NOMO-1 treated with dmso at 0.1 percent for 144 hours (cell line): ENCODE results near the gene TM4SF20.
A peak's percentile ranks its signal among the peaks of the same experiment; 100 is the strongest.
"Not testable (repeated sequence)": the region's sequence is repeated elsewhere in the genome, so short reads cannot be mapped to it uniquely, and the experiment has no call there.

Experiments
- DNase-seq: peaks from one replicate; lab custom pipeline; 2025; ENCODE audit not compliant: unreplicated experiment; lab: John Stamatoyannopoulos, UW

Gene TM4SF20

GRCh38 chr2:227398684-227399670, 19.9 kb upstream of the TM4SF20 start:
- DNase-seq, result no peak

GRCh38 chr2:227397562-227397961, 18.5 kb upstream of the TM4SF20 start:
- no peak for DNase-seq

- no peak for DNase-seq
Measured at GRCh38 chr2:227395556-227395955, 16.4 kb upstream of the TM4SF20 start.

GRCh38 chr2:227394401-227394800, 15.3 kb upstream of the TM4SF20 start:
- no peak for DNase-seq

GRCh38 chr2:227390468-227391256, 11.6 kb upstream of the TM4SF20 start:
- DNase-seq, result no peak

- no peak for DNase-seq
Measured at GRCh38 chr2:227389661-227390060, 10.6 kb upstream of the TM4SF20 start.

GRCh38 chr2:227389231-227389630, 10.1 kb upstream of the TM4SF20 start:
- no peak for DNase-seq

GRCh38 chr2:227388537-227389011, 9.5 kb upstream of the TM4SF20 start:
- no peak for DNase-seq

GRCh38 chr2:227387583-227387982, 8.5 kb upstream of the TM4SF20 start, which contains the start of gene SCYGR1:
Gene SCYGR1, minus strand, starts transcription at chr2:227387949. Its CDS starts 0 bp downstream, at chr2:227387949.
- not testable (repeated sequence) for DNase-seq

- no peak for DNase-seq
Measured at GRCh38 chr2:227386630-227387029, 7.5 kb upstream of the TM4SF20 start.

GRCh38 chr2:227383686-227384085, 4.6 kb upstream of the TM4SF20 start:
- DNase-seq, result no peak

GRCh38 chr2:227382241-227382835, 3.2 kb upstream of the TM4SF20 start:
- DNase-seq, result not testable (repeated sequence)

- DNase-seq, result no peak
Measured at GRCh38 chr2:227378371-227378782, 729 bp downstream of the TM4SF20 start.

GRCh38 chr2:227377467-227378351, 1.4 kb downstream of the TM4SF20 start:
- no peak for DNase-seq

- no peak for DNase-seq
Measured at GRCh38 chr2:227376656-227377396, 2.3 kb downstream of the TM4SF20 start.

- peak; percentile 81 for DNase-seq
Measured at GRCh38 chr2:227374158-227374557, 4.9 kb downstream of the TM4SF20 start.

GRCh38 chr2:227373389-227373788, 5.7 kb downstream of the TM4SF20 start:
- no peak for DNase-seq

GRCh38 chr2:227370791-227371312, 8.3 kb downstream of the TM4SF20 start:
- peak; percentile 65 for DNase-seq

GRCh38 chr2:227370092-227370491, 9.0 kb downstream of the TM4SF20 start:
- DNase-seq, result no peak
